HG02759 (cell line): ENCODE measurements around the gene POU2F3.
A peak's percentile ranks its signal among the peaks of the same experiment; 100 is the strongest.

Source experiments
- ATAC-seq: cut with Tn5 transposase; IDR thresholded peaks from one replicate; pipeline ENCODE4 v1.9.1; 2021; ENCODE audit warnings: mild to moderate bottlenecking, moderate library complexity; ENCODE audit not compliant: unreplicated experiment

Gene POU2F3

GRCh38 chr11:120336641-120337354 is 96.9 kb downstream of the POU2F3 start:
- ATAC-seq, result peak; percentile 37

- no peak for ATAC-seq
These were observed 97.6 kb downstream of the POU2F3 start for GRCh38 chr11:120337355-120338106.

DNA sequence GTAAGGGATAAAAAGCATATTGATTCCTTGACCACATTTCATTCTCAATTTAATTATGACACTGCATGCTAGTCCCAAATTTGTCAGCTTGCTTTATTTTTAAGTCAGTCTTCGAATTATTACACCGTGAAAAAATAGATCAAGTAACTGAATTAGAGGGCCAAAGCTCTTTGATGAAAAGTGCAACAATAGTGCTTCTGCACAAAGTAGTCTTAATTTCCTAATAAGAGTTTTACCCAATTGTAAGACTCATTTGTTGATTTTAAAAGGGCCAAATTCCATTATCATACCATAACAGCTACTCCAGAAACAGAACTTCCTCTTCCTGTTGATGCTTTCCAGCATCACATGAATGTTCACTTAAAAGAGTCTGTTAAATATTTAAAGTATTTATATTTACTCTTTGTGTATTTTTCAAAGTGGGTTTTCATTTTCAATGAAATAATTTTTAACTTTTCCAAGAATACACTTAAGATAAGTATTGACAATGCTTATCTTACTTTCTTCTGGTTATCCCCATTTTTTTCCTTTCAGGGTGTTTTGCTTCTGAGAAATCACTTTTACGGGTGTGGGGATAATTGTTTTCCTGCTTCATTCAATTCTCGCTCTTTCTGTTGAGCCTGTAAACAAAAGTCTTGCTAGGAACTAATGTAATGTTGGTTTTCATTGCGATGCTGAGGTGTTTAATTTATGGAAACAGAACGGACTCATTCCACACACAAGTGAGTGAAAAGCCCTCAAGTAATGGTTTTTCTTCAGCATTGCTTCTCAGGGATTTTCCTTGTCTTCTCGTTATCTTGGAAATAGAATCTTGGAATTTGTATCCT is 98.4 kb downstream of the POU2F3 start:
- no peak for ATAC-seq

DNA sequence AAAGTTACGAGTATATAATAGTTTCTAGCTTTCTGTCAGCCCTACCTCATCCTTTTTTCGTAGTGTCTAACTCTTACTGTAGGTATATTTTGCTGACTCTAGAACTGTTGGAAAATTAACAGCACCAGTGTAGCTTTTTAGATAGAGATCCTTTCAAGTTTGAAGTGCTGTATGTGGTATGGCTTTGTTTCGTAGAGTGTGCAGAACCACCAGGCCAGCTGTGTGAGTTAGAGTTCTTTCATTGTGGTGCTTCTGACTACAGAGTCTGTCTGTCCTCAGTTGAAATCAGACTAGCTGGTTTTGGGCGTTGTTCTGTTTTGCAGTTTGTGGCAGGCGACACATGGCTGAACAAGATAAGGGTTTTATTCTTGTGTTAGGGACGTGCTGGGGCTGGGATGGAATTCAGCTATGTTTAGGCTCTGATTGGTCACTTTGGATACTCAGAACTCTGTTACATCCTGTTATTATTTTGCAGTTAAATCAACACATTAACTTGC is 99.5 kb downstream of the POU2F3 start:
- no peak for ATAC-seq

- no peak for ATAC-seq
These were observed 100.6 kb downstream of the POU2F3 start for GRCh38 chr11:120340529-120340928.

DNA sequence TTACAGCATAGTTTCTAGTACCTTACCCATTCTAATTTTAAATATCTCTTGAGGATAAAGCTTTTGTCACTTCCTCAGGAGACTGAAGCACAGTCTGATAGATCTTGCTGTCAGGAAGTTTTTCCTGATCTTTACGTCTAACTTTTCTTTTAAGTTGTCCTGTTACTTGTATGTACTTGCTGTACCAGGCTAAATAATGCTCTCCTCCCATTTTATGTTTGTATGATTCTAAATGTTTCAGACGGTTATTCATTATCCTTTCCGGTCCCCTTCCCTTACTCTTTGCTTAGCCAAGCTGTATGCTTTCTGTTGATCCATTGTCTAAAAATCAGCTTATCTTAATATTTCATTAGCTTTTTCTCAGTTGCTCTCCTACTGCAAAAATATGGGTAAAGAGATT is 102.3 kb downstream of the POU2F3 start:
- no peak for ATAC-seq

GRCh38 chr11:120342678-120343077 is 102.7 kb downstream of the POU2F3 start:
- no peak for ATAC-seq

DNA sequence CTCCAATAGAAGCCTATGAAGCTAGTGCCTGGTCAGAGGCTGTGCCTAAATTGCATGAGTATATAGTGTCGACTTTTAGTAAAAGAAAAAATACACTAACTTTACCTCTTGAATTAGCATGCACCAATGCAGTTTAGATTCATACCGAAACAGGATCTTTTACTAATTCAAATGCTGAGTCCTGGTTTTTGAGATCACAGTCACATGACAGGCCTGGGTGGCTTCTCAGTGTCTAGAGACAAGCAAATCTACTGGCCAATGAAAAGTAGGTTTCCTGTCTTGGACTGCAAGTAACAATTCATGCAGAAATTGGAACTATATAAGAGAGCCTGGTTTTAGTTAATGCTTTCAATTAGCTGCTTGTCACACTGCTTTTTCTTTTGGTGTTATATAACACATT is 103.5 kb downstream of the POU2F3 start:
- ATAC-seq, result peak; percentile 63

- ATAC-seq, result peak; percentile 80
These were observed 104.5 kb downstream of the POU2F3 start for GRCh38 chr11:120344302-120345004.

DNA sequence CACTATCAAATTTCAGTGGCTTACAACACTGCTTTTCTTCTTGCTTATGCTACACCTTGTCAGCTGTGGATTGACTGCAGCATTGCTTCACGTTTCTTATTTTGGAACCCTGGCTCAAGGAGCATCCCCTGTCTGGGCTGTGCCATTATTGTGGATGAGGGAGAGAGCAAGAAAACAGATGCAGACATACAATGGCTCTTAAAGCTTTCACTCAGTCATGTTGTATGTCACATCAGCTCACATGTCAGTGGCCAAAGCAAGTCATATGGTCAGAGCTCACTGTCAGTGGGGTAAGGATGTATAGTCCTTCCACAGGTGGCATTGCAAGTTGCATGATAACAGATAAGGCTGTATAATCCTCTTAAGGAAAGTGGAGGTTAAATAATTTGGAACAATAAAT is 106.3 kb downstream of the POU2F3 start:
- ATAC-seq, result no peak

- no peak for ATAC-seq
These were observed 110.7 kb downstream of the POU2F3 start for GRCh38 chr11:120350637-120351036.

GRCh38 chr11:120352405-120352804 is 112.5 kb downstream of the POU2F3 start:
- ATAC-seq, result no peak

DNA sequence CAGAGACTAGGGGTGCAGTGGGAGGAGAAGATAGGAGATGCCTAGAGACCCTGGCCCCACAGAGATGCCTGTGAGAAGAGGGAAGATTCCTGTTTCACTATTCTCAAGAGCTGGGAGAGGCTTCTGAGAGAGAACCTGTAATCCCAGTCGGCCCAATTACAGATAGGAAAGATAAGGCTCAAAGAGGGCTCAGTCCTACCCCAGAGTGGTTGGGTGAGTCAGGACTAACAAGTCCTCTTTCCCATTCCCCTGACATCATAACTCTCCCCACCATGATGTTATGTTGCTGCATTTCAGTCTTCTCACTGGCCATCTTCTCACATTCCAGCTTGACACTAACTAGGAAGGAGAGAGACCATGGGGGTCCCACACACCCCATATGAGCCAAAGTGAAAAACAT is 114.1 kb downstream of the POU2F3 start:
- no peak for ATAC-seq

- no peak for ATAC-seq
These were observed 114.8 kb downstream of the POU2F3 start for GRCh38 chr11:120354779-120355178.

DNA sequence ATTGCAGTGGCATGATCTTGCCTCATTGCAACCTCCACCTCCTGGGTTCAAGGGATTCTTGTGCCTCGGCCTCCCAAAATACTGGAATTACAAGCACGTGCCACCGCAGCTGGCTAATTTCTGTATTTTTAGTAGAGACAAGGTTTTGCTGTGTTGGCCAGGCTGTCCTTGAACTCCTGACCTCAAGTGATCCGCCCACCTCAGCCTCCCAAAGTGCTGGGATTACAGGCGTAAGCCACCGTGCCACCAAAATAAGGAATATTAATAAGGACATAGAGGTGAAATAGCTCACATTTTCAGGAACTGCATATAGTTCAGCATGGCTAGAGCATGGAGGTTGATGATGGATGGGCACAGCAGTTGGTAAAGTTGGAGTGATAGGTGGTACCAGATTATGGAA is 117.7 kb downstream of the POU2F3 start:
- ATAC-seq, result no peak

- no peak for ATAC-seq
These were observed 118.8 kb downstream of the POU2F3 start for GRCh38 chr11:120358729-120359128.

- no peak for ATAC-seq
These were observed 123.5 kb downstream of the POU2F3 start for GRCh38 chr11:120363436-120363835.

DNA sequence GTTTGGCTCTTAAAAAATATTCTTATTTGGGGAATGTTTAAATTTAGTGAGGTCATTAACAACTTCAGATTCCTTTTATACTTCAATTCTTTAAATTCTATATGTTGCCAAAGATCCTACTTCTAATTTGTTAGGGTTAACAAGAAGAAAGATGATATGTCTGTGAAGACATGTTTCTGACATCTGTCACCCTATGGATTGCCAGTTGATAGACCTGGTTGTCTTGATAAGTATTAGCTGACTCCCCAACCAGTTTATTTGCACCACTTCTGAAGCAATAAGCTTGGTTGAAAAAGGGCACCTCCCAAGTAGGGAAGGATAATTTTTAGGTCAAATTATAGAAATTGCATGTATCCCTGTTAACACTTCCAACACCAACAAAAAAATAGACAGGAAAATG is 125.6 kb downstream of the POU2F3 start:
- no peak for ATAC-seq
